ENCODE results near the gene SUSD1. TPM values are rescaled to one million over a fixed set of nuclear protein-coding genes. Genes with fewer than 3 reads are reported as not detected.

Gene SUSD1
- polyA plus RNA-seq, 1 of the 3 experiments (the other 2 are of a cell fraction) = 8.2 TPM

DNA sequence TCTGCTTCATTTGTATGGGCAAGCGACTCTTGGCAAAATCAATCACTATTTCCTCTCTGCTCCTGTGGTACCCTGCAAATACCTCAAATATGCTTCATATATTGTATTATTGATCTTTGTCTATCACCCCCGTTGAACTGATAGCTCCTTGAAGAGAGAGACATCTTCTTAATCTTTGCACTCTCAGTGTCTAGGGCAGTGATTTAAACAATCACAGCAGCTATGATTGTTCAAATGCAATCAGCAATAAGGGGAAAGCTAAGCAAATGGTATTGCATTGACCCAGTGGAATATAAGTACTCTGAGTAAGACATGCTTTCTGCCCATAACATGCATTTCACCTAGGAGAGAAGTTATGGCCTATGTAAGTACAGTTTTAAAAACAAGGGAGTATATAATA lies 90.2 kb downstream of the SUSD1 start:
- H3K9me3 ChIP-seq = 0 out of 2 replicates have a peak, but pooled peaks cover 6% of the 10 kb centered on the region
- H3K27me3 ChIP-seq (ENCODE audit: insufficient read depth) = no peaks in the 10 kb centered on the region
- H3F3A ChIP-seq (replicated peaks; ENCODE audit: insufficient read depth) = peaks cover 5% of the 10 kb centered on the region
- TF ChIP-seq RFX5 (IDR thresholded peaks at IDR 0.05; ENCODE audit: low read length) (no peak), POLR2AphosphoS5 (IDR thresholded peaks at IDR 0.05; ENCODE audit: low read depth, low read length) (no peak), TAF1 (IDR thresholded peaks at IDR 0.05; ENCODE audit: borderline replicate concordance, low read depth, low read length) (no peak), CHD2 (IDR thresholded peaks at IDR 0.05; ENCODE audit: low read length, partially characterized antibody) (no peak), JUND (IDR thresholded peaks at IDR 0.05) (no peak), EZH2phosphoT487 (IDR thresholded peaks at IDR 0.05; ENCODE audit: borderline replicate concordance, low read depth) (no peak), RCOR1 (IDR thresholded peaks at IDR 0.05; ENCODE audit: low read length) (no peak)
- TF ChIP-seq, protein P1, sequence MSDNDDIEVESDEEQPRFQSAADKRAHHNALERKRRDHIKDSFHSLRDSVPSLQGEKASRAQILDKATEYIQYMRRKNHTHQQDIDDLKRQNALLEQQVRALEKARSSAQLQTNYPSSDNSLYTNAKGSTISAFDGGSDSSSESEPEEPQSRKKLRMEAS (IDR thresholded peaks at IDR 0.05; ENCODE audit: low read depth) = no peak
- no peak overlapping the region for H3K4me2 ChIP-seq
- no peaks in the 10 kb centered on the region for H3K9me2 ChIP-seq
- no peaks in the 10 kb centered on the region for H3K4me1 ChIP-seq (ENCODE audit: control insufficient read depth in 1 of 2, insufficient read depth in 2 of 2, low read depth in 1 of 2, low read length in 1 of 2)
- ChIA-PET CTCF (interaction anchor here (2.3 to 6.1 kb wide), 3 partner anchors 13 to 326 kb away, joined by 5 to 63 read pairs (median 15); no protein-coding TSS in a partner anchor), POLR2A (no interaction called here)
- no peak overlapping the region for H3K9ac ChIP-seq
- peaks cover 2 to 4% of the 10 kb centered on the region in 2 experiments for H3K36me3 ChIP-seq (replicated peaks in 1 of 2; ENCODE audit: control insufficient read depth in 1 of 2, insufficient read depth in 2 of 2, low read length in 1 of 2)
- no peak for DNase-seq
- no peak overlapping the region for H3K27ac ChIP-seq (ENCODE audit: low read depth in 2 of 2, low read length in 1 of 2)
- no peak overlapping the region for H3K4me3 ChIP-seq (ENCODE audit: low read depth in 2 of 2, low read length in 1 of 2)
- H3K79me2 ChIP-seq (ENCODE audit: insufficient read depth) = no peaks in the 10 kb centered on the region
- WGBS (ENCODE audit: low lambda C conversion rate) = 75% methylated on average over 2 of the region's 2 CpGs
- no peaks in the 10 kb centered on the region for H4K20me1 ChIP-seq (ENCODE audit: insufficient read depth)
- no peak overlapping the region for H2AFZ ChIP-seq (ENCODE audit: low read depth)

DNA sequence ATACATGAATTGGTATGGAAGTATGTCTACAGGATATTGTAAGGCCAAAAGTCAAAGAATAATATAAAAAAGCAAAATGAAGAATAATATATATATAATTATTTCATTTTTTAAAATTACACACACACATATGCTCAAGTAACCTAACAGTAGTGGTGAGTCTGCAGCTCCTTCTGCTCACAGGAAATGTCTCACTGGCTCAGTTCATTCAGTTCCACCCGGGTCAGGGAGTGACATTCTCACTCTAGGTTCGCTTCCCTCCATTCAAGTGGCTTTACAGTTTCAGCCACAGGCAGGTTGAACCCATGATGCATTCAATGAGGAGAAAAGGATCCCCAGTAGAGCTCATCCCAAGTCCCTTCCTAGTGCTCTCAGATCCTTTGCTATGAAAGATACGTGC lies 90.8 kb downstream of the SUSD1 start:
- Histone ChIP-seq H3K9ac (no peak overlapping the region), H3K4me2 (no peak overlapping the region), H3K4me3 (ENCODE audit: low read depth in 2 of 2, low read length in 1 of 2) (no peak overlapping the region), H3K27me3 (ENCODE audit: insufficient read depth) (no peaks in the 10 kb centered on the region), H3K79me2 (ENCODE audit: insufficient read depth) (no peaks in the 10 kb centered on the region), H2AFZ (ENCODE audit: low read depth) (no peak overlapping the region), H3K4me1 (ENCODE audit: control insufficient read depth in 1 of 2, insufficient read depth in 2 of 2, low read depth in 1 of 2, low read length in 1 of 2) (no peaks in the 10 kb centered on the region), H3F3A (replicated peaks; ENCODE audit: insufficient read depth) (peaks cover 5% of the 10 kb centered on the region), H3K9me3 (0 out of 2 replicates have a peak, but pooled peaks cover 6% of the 10 kb centered on the region), H3K27ac (ENCODE audit: low read depth in 2 of 2, low read length in 1 of 2) (no peak overlapping the region), H3K9me2 (no peaks in the 10 kb centered on the region), H3K36me3 (replicated peaks in 1 of 2; ENCODE audit: control insufficient read depth in 1 of 2, insufficient read depth in 2 of 2, low read length in 1 of 2) (peaks cover 2 to 4% of the 10 kb centered on the region in 2 experiments), H4K20me1 (ENCODE audit: insufficient read depth) (no peaks in the 10 kb centered on the region)
- CTCF ChIA-PET = interaction anchor here (0.7 to 6.1 kb wide), 5 partner anchors 9 to 325 kb away, joined by 3 to 63 read pairs (median 5); no protein-coding TSS in a partner anchor
- POLR2A ChIA-PET = no interaction called here
- no peak for DNase-seq
- 92% methylated on average over 3 of the region's 3 CpGs for WGBS (ENCODE audit: low lambda C conversion rate)
- TF ChIP-seq FOXM1 (IDR thresholded peaks at IDR 0.05; ENCODE audit: low read depth) (no peak), RFX5 (IDR thresholded peaks at IDR 0.05; ENCODE audit: low read length) (no peak), FOSL2 (IDR thresholded peaks at IDR 0.05; ENCODE audit: borderline replicate concordance, low read depth) (no peak), TAF1 (IDR thresholded peaks at IDR 0.05; ENCODE audit: borderline replicate concordance, low read depth, low read length) (no peak), RAD21 (IDR thresholded peaks at IDR 0.05; ENCODE audit: low read length) (no peak), RXRA (IDR thresholded peaks at IDR 0.05; ENCODE audit: borderline replicate concordance, low read depth) (no peak), EZH2phosphoT487 (IDR thresholded peaks at IDR 0.05; ENCODE audit: borderline replicate concordance, low read depth) (no peak), JUND (IDR thresholded peaks at IDR 0.05) (no peak), SMC3 (IDR thresholded peaks at IDR 0.05; ENCODE audit: low read depth, low read length) (no peak), TEAD4 (IDR thresholded peaks at IDR 0.05; ENCODE audit: borderline replicate concordance, insufficient read depth) (no peak), EP300 (IDR thresholded peaks at IDR 0.05; ENCODE audit: borderline replicate concordance in 1 of 2, low read depth in 1 of 2, low read length in 1 of 2) (no peak), FOXJ3 (CRISPR knock-in tag; IDR thresholded peaks at IDR 0.05) (no peak), NRF1 (IDR thresholded peaks at IDR 0.05; ENCODE audit: low read depth, low read length) (no peak), POLR2AphosphoS5 (IDR thresholded peaks at IDR 0.05; ENCODE audit: low read depth, low read length) (no peak), MXI1 (IDR thresholded peaks at IDR 0.05; ENCODE audit: low read depth, low read length) (no peak), ELF1 (IDR thresholded peaks at IDR 0.05) (no peak)
- TF ChIP-seq, protein P2, sequence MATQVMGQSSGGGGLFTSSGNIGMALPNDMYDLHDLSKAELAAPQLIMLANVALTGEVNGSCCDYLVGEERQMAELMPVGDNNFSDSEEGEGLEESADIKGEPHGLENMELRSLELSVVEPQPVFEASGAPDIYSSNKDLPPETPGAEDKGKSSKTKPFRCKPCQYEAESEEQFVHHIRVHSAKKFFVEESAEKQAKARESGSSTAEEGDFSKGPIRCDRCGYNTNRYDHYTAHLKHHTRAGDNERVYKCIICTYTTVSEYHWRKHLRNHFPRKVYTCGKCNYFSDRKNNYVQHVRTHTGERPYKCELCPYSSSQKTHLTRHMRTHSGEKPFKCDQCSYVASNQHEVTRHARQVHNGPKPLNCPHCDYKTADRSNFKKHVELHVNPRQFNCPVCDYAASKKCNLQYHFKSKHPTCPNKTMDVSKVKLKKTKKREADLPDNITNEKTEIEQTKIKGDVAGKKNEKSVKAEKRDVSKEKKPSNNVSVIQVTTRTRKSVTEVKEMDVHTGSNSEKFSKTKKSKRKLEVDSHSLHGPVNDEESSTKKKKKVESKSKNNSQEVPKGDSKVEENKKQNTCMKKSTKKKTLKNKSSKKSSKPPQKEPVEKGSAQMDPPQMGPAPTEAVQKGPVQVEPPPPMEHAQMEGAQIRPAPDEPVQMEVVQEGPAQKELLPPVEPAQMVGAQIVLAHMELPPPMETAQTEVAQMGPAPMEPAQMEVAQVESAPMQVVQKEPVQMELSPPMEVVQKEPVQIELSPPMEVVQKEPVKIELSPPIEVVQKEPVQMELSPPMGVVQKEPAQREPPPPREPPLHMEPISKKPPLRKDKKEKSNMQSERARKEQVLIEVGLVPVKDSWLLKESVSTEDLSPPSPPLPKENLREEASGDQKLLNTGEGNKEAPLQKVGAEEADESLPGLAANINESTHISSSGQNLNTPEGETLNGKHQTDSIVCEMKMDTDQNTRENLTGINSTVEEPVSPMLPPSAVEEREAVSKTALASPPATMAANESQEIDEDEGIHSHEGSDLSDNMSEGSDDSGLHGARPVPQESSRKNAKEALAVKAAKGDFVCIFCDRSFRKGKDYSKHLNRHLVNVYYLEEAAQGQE (IDR thresholded peaks at IDR 0.05; ENCODE audit: low read depth, low read length) = no peak
- TF ChIP-seq, protein P3, sequence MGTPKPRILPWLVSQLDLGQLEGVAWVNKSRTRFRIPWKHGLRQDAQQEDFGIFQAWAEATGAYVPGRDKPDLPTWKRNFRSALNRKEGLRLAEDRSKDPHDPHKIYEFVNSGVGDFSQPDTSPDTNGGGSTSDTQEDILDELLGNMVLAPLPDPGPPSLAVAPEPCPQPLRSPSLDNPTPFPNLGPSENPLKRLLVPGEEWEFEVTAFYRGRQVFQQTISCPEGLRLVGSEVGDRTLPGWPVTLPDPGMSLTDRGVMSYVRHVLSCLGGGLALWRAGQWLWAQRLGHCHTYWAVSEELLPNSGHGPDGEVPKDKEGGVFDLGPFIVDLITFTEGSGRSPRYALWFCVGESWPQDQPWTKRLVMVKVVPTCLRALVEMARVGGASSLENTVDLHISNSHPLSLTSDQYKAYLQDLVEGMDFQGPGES (IDR thresholded peaks at IDR 0.05; ENCODE audit: low read depth, low read length) = no peak
- TF ChIP-seq, protein P4, sequence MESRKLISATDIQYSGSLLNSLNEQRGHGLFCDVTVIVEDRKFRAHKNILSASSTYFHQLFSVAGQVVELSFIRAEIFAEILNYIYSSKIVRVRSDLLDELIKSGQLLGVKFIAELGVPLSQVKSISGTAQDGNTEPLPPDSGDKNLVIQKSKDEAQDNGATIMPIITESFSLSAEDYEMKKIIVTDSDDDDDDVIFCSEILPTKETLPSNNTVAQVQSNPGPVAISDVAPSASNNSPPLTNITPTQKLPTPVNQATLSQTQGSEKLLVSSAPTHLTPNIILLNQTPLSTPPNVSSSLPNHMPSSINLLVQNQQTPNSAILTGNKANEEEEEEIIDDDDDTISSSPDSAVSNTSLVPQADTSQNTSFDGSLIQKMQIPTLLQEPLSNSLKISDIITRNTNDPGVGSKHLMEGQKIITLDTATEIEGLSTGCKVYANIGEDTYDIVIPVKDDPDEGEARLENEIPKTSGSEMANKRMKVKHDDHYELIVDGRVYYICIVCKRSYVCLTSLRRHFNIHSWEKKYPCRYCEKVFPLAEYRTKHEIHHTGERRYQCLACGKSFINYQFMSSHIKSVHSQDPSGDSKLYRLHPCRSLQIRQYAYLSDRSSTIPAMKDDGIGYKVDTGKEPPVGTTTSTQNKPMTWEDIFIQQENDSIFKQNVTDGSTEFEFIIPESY (IDR thresholded peaks at IDR 0.05; ENCODE audit: borderline replicate concordance, low read depth) = no peak

Measured in SK-N-SH (cell line).